OCI-LY1 (cell line): ENCODE data around the gene CIB1.

Source experiments
- EZH2 ChIP-seq: fragments of 200-600 bp; sonication (generic), shearing (Covaris generic); IDR thresholded peaks from 2 replicates; pipeline ENCODE4 v1.8.0; 2017; ENCODE audit warnings: borderline replicate concordance, mixed run types, mild to moderate bottlenecking, antibody characterized with exemption, low read length, moderate library complexity, mixed read lengths
- TF ChIP-seq, protein P1 (sequence below): fragments of 200-600 bp; sonication (generic), shearing (Covaris generic); IDR thresholded peaks from 2 replicates; pipeline ENCODE4 v1.5.1; 2017; ENCODE audit warnings: mild to moderate bottlenecking, antibody characterized with exemption, low read length, moderate library complexity, mixed read lengths

DNA sequence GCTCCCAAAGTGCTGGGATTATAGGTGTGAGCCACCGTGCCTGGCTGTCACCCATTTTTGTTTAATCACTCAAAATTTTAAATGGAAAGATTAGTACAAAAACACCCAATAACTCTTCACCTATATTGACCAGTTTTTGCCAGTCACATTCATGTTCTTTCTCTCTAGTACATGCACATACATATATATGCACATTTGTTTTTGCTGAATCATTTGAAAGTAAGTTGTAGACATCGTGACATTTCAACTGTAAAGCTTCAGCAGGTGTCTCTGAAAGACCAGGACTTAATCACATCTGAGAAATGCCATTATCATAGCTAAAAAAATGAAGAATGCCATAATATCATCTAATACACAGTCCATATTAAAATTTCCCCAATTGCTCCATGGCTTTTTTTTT, 39.1 kb downstream of the CIB1 start:
- TF ChIP-seq, protein P1, sequence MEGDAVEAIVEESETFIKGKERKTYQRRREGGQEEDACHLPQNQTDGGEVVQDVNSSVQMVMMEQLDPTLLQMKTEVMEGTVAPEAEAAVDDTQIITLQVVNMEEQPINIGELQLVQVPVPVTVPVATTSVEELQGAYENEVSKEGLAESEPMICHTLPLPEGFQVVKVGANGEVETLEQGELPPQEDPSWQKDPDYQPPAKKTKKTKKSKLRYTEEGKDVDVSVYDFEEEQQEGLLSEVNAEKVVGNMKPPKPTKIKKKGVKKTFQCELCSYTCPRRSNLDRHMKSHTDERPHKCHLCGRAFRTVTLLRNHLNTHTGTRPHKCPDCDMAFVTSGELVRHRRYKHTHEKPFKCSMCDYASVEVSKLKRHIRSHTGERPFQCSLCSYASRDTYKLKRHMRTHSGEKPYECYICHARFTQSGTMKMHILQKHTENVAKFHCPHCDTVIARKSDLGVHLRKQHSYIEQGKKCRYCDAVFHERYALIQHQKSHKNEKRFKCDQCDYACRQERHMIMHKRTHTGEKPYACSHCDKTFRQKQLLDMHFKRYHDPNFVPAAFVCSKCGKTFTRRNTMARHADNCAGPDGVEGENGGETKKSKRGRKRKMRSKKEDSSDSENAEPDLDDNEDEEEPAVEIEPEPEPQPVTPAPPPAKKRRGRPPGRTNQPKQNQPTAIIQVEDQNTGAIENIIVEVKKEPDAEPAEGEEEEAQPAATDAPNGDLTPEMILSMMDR: no peak
- no peak for TF ChIP-seq EZH2
